GM10266 (cell line): ENCODE measurements around the gene BCO2.

Experiments used
- DNase-seq: peaks from one replicate; pipeline ENCODE4 v3.0.0; 2012; ENCODE audit errors: extremely low spot score
- TF ChIP-seq, protein P1 (sequence below): IDR thresholded peaks from 2 replicates; pipeline ENCODE4 v1.5.1; 2012; ENCODE audit warnings: mild to moderate bottlenecking, low read depth; ENCODE audit not compliant: control insufficient read depth, insufficient read depth; ENCODE audit errors: missing control alignments

Gene BCO2

DNA sequence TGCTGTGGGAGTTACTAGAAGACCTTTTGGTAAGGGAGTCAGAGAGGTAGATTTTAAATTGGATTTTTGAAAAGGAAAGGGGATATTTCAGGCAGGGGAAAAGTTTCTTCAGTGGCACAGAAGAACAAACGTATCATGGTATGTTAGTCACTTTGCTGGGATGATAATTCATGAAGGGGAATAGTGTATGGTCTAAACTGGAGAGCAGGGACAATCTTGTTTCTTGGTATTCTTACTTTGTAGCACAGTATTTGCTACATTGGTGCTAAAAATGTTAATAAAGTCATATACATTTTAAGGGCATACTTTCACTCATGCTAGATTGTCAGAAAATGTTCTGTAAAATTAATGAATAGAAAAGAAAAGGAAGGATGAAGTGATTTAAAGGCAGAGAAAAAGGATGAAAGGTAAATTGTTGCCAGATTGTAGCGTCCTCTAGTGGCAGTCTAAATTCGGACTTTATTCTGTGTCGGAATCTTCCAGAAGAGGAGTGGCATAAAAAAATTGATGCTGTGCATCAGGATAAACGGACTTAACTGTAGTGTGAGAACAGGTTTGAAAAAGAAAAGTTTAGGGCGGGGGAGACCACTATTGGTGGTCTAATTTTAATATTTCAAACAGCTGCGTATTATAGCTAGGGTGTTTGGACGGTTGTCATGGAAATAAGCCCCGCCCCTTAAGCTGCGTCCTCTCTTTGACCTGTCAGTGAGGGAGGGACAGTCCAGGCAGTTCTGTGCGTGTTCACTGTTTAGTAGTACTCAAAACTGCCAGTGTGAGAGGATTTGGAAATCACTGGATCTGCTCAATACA is at the start of gene BCO2:
TSS of gene BCO2 (plus strand) at position 724 of the 810 bp plus-strand sequence. CDS start 90 bp downstream, outside the sequence.
- TF ChIP-seq, protein P1, sequence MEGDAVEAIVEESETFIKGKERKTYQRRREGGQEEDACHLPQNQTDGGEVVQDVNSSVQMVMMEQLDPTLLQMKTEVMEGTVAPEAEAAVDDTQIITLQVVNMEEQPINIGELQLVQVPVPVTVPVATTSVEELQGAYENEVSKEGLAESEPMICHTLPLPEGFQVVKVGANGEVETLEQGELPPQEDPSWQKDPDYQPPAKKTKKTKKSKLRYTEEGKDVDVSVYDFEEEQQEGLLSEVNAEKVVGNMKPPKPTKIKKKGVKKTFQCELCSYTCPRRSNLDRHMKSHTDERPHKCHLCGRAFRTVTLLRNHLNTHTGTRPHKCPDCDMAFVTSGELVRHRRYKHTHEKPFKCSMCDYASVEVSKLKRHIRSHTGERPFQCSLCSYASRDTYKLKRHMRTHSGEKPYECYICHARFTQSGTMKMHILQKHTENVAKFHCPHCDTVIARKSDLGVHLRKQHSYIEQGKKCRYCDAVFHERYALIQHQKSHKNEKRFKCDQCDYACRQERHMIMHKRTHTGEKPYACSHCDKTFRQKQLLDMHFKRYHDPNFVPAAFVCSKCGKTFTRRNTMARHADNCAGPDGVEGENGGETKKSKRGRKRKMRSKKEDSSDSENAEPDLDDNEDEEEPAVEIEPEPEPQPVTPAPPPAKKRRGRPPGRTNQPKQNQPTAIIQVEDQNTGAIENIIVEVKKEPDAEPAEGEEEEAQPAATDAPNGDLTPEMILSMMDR = peak; percentile 59
- DNase-seq = no peak

GRCh38 chr11:112127056-112127455 is 48.3 kb upstream of the BCO2 start:
- DNase-seq = no peak
- TF ChIP-seq, protein P1 = no peak

DNA sequence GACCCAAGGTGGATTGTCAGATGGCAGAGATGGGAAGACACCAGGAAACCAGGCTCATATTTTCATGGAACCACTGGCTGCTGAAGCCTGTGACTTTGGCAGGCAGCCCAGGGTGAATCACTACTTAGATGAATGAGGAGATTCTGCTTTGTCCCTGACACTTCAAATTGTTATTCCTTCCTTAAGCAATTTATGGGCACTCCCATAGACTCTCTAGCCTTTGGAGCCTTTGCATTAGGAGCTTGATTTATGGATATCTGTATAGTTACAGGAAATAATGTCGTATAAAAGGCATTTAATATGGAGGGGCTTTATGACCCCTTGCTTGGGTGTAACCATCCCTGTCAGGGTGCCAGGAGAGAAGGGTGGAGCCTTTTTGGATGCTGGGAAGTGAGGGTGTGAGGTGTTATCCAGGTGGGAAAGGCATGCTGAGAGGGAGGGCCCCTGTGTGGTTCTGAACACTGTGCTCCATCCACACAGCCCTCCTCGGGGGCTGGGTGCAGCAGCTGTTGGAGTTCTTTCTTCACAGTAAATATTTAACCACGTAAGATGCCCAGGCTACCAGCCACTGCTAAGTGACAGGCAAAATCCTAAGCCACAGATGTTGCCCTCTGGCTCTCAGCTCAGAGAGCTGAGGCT is 46.7 kb upstream of the BCO2 start:
- no peak for DNase-seq

GRCh38 chr11:112129656-112130055 is 45.7 kb upstream of the BCO2 start:
- TF ChIP-seq, protein P1 = no peak
- DNase-seq = no peak

More for the DNA sequence above, 46.7 kb upstream of the BCO2 start:
- TF ChIP-seq, protein P1 = no peak

- no peak for DNase-seq
- TF ChIP-seq, protein P1 = no peak
Measured at GRCh38 chr11:112132737-112133136, 42.6 kb upstream of the BCO2 start.

DNA sequence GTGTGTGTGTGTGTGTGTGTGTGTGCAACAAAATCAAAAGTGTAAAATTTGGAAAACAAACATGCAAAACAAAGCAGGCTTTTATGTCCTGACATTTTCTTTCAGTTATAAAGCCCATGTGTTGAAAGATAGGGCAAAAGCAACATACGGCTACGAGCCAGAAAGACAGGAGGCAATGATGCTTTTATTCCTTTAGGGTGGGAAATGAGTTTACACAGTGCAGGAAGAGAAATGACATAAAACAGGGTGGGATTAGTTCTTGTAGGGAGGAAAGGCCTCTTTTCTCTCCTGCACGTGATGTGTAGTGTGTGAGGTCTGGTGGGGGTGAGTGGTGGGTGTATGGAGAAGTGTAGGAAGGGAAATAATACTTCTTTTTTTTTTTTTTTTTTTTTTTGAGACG is 40.8 kb upstream of the BCO2 start:
- TF ChIP-seq, protein P1 = no peak
- DNase-seq = no peak

GRCh38 chr11:112143597-112143996 is 31.7 kb upstream of the BCO2 start:
- TF ChIP-seq, protein P1 = no peak
- DNase-seq = no peak
